Activated CD8-positive, alpha-beta memory T cell treated with anti-CD3 and anti-CD28 coated beads, Interleukin-2, amount 50 U/mL, for 48 hours (primary cell): ENCODE results near the gene MGARP.

Experiments used
- DNase-seq: peaks from one replicate; pipeline ENCODE4 v3.0.0-alpha.2; 2020

The MGARP gene

GRCh38 chr4:139242511-139243051 is 37.4 kb downstream of the MGARP start:
- no peak for DNase-seq

GRCh38 chr4:139241784-139242151 is 38.3 kb downstream of the MGARP start:
- DNase-seq: no peak

- DNase-seq: no peak
These were observed 38.8 kb downstream of the MGARP start for GRCh38 chr4:139241086-139241783.

- DNase-seq: no peak
These were observed 40.8 kb downstream of the MGARP start for GRCh38 chr4:139239127-139239772.

- DNase-seq: no peak
These were observed 45.8 kb downstream of the MGARP start for GRCh38 chr4:139234253-139234652.

GRCh38 chr4:139229534-139230039 is 50.4 kb downstream of the MGARP start:
- DNase-seq: no peak

GRCh38 chr4:139227729-139228404 is 52.2 kb downstream of the MGARP start:
- no peak for DNase-seq

- DNase-seq: no peak
These were observed 56.2 kb downstream of the MGARP start for GRCh38 chr4:139223682-139224317.

GRCh38 chr4:139222215-139222614 is 57.8 kb downstream of the MGARP start:
- no peak for DNase-seq

GRCh38 chr4:139221687-139222086 is 58.3 kb downstream of the MGARP start:
- no peak for DNase-seq

- DNase-seq: no peak
These were observed 60.5 kb downstream of the MGARP start for GRCh38 chr4:139219450-139220055.
